ENCODE results near the gene GPBAR1.
A peak's percentile ranks its signal among the peaks of the same experiment; 100 is the strongest.
"Not testable (repeated sequence)": the region's sequence is repeated elsewhere in the genome, so short reads cannot be mapped to it uniquely, and the experiment has no call there.

GPBAR1 gene

GRCh38 chr2:218266316-218266979, 5.6 kb downstream of the GPBAR1 start:
- no peak for DNase-seq (ENCODE audit: low read depth in 2 of 3, low spot score in 1 of 3)

GRCh38 chr2:218267259-218267658, 6.4 kb downstream of the GPBAR1 start:
- no peak for DNase-seq (ENCODE audit: low read depth in 2 of 3, low spot score in 1 of 3)

GRCh38 chr2:218269900-218270720, 9.3 kb downstream of the GPBAR1 start, which contains the start of the genes AAMP and PNKD:
AAMP (minus strand) TSS chr2:218270137; CDS start chr2:218270086, 51 bp downstream.
PNKD (plus strand) TSS chr2:218270519; CDS start chr2:218270536, 17 bp downstream.
- peak; percentile 100 for DNase-seq (ENCODE audit: low read depth in 2 of 3, low spot score in 1 of 3)

GRCh38 chr2:218270721-218271486, 10.1 kb downstream of the GPBAR1 start:
- no peak for DNase-seq (ENCODE audit: low read depth in 2 of 3, low spot score in 1 of 3)

GRCh38 chr2:218271487-218271797, 10.6 kb downstream of the GPBAR1 start:
- DNase-seq (ENCODE audit: low read depth in 2 of 3, low spot score in 1 of 3) = no peak

GRCh38 chr2:218271865-218272530, 11.2 kb downstream of the GPBAR1 start:
- DNase-seq (ENCODE audit: low read depth in 2 of 3, low spot score in 1 of 3) = no peak

DNA sequence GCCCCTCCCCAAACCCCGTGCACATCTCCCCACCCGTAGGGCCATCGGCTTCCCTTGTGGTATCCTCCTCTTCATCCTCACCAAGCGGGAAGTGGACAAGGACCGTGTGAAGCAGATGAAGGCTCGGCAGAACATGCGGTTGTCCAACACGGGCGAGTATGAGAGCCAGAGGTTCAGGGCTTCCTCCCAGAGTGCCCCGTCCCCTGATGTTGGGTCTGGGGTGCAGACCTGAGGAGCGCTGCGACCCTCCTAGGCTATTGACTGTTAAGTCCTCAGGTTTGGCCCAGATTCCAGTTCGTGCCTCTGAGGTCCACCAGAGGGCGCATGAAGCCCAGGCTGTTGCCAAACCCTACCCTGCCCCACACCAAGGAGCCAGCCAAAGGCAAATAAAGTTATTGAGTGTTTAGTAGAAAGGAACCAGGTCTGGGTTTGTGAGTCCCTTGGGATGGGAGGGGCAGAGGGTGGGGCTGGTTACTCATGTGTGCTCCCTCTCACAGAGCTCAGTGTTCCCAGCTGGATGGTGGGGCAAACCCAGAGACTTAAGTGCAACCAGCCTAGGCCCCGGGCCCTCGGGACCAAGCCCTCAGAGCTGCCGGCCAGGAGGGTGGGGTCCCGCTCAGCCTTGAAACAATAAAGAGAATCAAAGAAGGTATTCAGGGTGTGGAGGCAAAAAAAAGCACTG, 11.9 kb downstream of the GPBAR1 start:
- peak; percentile 64 to 69 (median 68) for DNase-seq (ENCODE audit: low read depth in 2 of 3, low spot score in 1 of 3)

- DNase-seq (ENCODE audit: low read depth in 2 of 3, low spot score in 1 of 3) = not testable (repeated sequence)
Observed at GRCh38 chr2:218273214-218273907, 12.5 kb downstream of the GPBAR1 start.

- DNase-seq (ENCODE audit: low read depth in 2 of 3, low spot score in 1 of 3) = no peak
Observed at GRCh38 chr2:218273908-218274249, 13.1 kb downstream of the GPBAR1 start.

GRCh38 chr2:218274586-218274985, 13.8 kb downstream of the GPBAR1 start:
- no peak for DNase-seq (ENCODE audit: low read depth in 2 of 3, low spot score in 1 of 3)

DNA sequence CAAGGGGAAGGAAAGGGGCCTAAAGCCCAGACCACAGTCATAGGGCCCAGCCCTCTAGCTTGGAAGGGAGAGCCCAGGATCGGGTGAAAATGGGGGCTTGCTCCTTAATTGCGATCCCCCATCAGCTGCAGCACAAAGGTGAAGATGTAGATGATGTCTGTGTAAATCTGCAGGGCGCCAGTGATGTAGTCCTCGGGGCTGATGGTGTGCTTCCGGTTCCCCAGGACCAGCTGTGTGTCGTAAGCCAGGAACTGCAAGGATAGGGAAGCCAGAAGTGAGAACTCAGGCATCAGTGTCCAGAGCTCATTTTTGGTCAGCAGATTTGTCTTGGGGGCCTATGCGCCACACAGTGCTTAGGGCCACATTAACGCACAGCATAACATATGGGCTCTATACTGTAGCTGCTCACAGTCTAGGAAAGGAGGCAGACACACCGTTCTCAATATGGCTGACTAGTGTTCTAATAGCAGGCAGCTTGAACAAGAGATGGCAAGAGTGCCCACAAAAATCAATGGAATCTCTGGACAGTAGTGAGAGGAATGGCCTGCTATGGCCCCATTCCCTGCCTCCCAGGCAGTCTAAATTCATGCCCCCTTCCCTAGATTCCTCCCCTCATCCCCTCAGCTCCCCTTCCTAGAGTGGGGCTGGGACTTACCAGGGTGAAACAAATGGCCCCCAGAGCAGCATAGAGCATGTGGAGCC, 14.7 kb downstream of the GPBAR1 start:
- DNase-seq (ENCODE audit: low read depth in 2 of 3, low spot score in 1 of 3) = no peak

DNA sequence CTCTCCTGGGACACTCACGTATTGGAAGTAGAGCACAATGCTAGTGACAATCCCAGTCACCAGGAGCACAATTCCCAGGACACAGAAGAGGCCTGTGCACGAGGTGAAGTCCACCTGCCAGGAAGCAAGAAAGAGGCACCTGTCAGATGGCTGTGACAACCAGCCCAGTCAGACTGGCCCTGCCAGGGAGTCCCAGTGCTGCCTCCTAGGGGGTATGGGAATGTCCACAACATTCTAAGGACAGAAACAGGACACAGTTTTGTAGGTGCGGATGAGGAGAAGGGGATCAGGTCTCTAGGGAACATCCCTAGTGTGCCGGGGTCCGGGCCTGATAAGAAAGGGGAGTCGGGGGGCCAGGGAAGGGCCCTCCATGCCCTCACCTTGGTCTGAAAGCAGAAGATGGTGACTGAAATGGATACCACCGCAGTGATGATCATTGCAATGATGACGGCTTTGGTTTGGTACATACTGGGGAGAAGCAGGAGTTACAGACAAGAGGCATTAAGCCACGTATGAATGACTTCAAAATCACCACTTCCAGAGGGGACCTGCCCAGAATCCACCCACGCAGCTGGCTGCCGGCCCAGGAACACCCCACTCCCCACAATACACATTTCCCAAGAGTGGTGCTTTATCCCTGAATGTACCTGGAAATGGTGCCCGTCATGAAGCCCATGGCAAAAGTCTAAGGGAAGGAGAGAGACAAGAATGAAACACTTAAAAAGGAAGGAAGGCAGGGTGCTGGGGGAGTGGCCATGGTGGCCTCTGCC, 16.4 kb downstream of the GPBAR1 start:
- DNase-seq (ENCODE audit: low read depth in 2 of 3, low spot score in 1 of 3) = no peak

- DNase-seq (ENCODE audit: low read depth in 2 of 3, low spot score in 1 of 3) = no peak
Observed at GRCh38 chr2:218277921-218278320, 17.1 kb downstream of the GPBAR1 start.

DNA sequence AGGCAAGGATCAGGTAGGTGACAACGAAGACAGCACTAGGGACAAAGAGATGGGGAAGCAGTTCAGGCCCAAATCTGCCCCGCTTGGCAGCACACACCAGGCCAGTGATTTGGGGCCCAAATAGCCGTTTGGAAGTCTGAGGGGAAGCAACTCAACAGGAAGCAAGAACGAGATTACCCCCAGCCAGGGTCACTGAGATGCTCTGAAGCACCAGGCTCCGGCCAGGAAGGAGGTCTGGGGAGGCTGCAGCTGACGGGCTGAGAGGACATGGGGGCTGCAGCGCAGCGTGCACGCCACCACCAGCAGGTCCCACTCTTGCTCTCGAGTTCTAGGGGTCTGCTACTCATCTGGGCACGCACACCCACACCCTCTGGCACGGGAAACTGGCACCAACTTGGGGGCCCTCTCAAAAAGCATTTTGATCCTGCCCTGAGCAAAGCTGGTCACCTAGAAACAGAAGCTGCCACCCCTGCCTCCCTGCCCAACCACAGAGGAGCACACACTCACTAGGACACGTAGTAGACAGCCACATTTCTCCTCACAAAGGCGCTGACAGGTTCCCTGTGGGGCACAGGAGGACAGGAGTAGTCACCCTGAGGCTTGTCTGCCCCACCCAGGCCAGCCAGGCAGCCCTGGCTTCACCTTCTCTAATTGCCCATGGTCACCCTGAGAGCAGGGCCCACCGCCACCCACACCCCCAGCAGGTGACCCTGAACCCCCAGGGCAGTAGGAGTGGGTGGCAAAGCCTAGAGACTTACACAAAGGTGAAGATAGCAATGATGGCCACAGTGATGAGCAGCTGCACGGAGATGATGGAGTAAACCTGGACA, 17.9 kb downstream of the GPBAR1 start:
- DNase-seq (ENCODE audit: low read depth in 2 of 3, low spot score in 1 of 3) = no peak

- no peak for DNase-seq (ENCODE audit: low read depth in 2 of 3, low spot score in 1 of 3)
Observed at GRCh38 chr2:218280260-218280870, 19.6 kb downstream of the GPBAR1 start.

DNA sequence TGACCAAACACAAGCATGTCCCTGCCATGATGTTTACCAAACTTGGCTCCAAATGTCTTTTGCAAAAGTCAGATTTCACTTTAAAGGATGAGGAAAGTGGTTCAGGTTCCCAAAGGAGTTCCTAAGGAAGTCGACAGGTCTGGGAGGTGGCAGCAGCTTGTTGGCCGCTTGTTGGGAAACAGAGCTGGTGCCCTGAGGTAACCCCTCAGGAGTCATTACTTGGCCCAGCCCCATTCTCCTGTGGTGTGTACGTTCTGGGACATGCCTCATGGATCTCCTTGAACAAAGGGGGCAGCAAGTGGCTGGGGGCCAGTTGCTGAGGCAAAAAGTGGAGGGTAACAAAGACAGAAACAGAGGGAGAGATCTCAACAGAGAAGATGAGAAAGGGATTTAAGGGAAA, 20.6 kb downstream of the GPBAR1 start:
- no peak for DNase-seq (ENCODE audit: low read depth in 2 of 3, low spot score in 1 of 3)

DNA sequence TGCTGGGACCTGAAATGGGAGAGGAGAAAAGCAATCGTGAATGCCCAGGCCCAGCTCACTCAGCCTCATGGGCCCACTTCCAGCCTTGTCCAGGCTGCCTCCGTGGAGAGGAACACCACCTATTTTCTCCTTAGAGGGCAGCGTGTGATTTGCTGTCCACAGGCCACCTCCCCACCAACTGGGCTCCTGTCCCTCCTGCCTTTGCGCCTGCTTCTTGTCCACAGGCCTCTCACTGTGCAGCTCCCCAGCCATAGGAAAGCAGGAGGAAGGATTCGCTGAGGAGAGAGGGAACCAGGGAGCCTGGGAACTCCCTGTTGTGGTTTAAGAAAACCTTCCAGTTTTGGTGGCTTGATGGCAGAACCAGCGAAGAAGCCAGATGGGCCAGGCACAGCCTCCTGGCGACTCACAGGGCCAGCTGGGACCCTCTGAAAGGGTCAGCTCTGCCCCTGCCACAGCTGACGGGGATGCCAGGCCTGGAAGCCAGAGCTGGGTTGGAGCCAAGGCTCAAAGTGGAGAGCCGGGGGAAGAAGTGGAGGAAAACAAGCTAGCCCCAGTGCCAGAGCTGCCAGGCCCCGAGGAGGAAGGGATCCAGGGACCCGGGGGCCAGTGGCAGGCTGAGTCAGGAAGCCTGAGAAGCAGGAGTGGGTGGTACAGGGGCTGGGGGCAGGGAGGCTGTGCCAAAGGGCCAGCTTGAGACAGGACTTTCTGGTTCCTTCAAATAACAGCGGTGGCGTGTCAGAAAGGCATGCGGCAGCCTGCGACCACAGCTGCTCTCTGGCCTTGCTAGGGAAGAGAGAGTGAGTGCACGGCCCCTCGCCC, 21.6 kb downstream of the GPBAR1 start:
- DNase-seq (ENCODE audit: low read depth in 2 of 3, low spot score in 1 of 3) = no peak

Data from stimulated activated CD4-positive, alpha-beta T cell treated with anti-CD3 and anti-CD28 coated beads, Interleukin-12 subunit alpha, Interleukin-12 subunit beta, amount 100 ng/mL, for 48 hours (primary cell).